Measurements from ENCODE around the gene HLA-DMA.

HLA-DMA gene

GRCh38 chr6:32974016-32974333, 21.1 kb upstream of the HLA-DMA start:
- no peak for DNase-seq

- DNase-seq, result no peak
Measured at GRCh38 chr6:32973144-32974015, 20.5 kb upstream of the HLA-DMA start.

- peak; percentile 58 for DNase-seq
Measured at GRCh38 chr6:32972353-32973143, 19.7 kb upstream of the HLA-DMA start.

GRCh38 chr6:32971581-32972352, 18.9 kb upstream of the HLA-DMA start:
- peak; percentile 99 for DNase-seq

GRCh38 chr6:32971242-32971580, 18.3 kb upstream of the HLA-DMA start:
- no peak for DNase-seq

GRCh38 chr6:32970413-32971241, 17.7 kb upstream of the HLA-DMA start:
- DNase-seq, result peak; percentile 69

- peak; percentile 74 for DNase-seq
Measured at GRCh38 chr6:32969685-32970412, 17.0 kb upstream of the HLA-DMA start.

- peak; percentile 58 for DNase-seq
Measured at GRCh38 chr6:32968867-32969684, 16.2 kb upstream of the HLA-DMA start.

- peak; percentile 95 for DNase-seq
Measured at GRCh38 chr6:32968093-32968866, 15.4 kb upstream of the HLA-DMA start, which contains the start of gene BRD2. BRD2 (plus strand) TSS chr6:32968594; CDS start chr6:32972899, 4,305 bp downstream.

- DNase-seq, result peak; percentile 31
Measured at GRCh38 chr6:32967151-32968091, 14.5 kb upstream of the HLA-DMA start.

GRCh38 chr6:32964776-32965175, 11.9 kb upstream of the HLA-DMA start:
- no peak for DNase-seq

- no peak for DNase-seq
Measured at GRCh38 chr6:32963866-32964265, 11.0 kb upstream of the HLA-DMA start.

- no peak for DNase-seq
Measured at GRCh38 chr6:32962213-32962826, 9.4 kb upstream of the HLA-DMA start.

- no peak for DNase-seq
Measured at GRCh38 chr6:32960563-32960962, 7.7 kb upstream of the HLA-DMA start.

GRCh38 chr6:32956176-32956575, 3.3 kb upstream of the HLA-DMA start:
- no peak for DNase-seq

GRCh38 chr6:32954986-32955802, 2.3 kb upstream of the HLA-DMA start:
- peak; percentile 30 for DNase-seq

- DNase-seq, result no peak
Measured at GRCh38 chr6:32954267-32954666, 1.4 kb upstream of the HLA-DMA start.

Data from GDM1 (cell line).